ENCODE data around the gene SLC25A11.
A peak's percentile ranks its signal among the peaks of the same experiment; 100 is the strongest.

- TF ChIP-seq MAX (IDR thresholded peaks at IDR 0.05), result peak; percentile 76
- TF ChIP-seq, protein P1, sequence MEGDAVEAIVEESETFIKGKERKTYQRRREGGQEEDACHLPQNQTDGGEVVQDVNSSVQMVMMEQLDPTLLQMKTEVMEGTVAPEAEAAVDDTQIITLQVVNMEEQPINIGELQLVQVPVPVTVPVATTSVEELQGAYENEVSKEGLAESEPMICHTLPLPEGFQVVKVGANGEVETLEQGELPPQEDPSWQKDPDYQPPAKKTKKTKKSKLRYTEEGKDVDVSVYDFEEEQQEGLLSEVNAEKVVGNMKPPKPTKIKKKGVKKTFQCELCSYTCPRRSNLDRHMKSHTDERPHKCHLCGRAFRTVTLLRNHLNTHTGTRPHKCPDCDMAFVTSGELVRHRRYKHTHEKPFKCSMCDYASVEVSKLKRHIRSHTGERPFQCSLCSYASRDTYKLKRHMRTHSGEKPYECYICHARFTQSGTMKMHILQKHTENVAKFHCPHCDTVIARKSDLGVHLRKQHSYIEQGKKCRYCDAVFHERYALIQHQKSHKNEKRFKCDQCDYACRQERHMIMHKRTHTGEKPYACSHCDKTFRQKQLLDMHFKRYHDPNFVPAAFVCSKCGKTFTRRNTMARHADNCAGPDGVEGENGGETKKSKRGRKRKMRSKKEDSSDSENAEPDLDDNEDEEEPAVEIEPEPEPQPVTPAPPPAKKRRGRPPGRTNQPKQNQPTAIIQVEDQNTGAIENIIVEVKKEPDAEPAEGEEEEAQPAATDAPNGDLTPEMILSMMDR (IDR thresholded peaks at IDR 0.05 in 2 of 3, conservative IDR thresholded peaks at IDR 0.05 in 1 of 3; ENCODE audit: borderline replicate concordance in 1 of 3, insufficient read depth in 1 of 3, low read depth in 2 of 3, low read length in 2 of 3), result peak; percentile 67 to 81 (median 74); a peak in 5 of 6 replicates
- TF ChIP-seq POLR2AphosphoS5 (IDR thresholded peaks at IDR 0.05; ENCODE audit: low read depth, low read length), result 0 out of 2 replicates have a peak, but pooled peaks have one; percentile 12
- TF ChIP-seq ZBTB33 (IDR thresholded peaks at IDR 0.05; ENCODE audit: extremely low read depth, insufficient replicate concordance, low read length), result no peak
- TF ChIP-seq, protein P2, sequence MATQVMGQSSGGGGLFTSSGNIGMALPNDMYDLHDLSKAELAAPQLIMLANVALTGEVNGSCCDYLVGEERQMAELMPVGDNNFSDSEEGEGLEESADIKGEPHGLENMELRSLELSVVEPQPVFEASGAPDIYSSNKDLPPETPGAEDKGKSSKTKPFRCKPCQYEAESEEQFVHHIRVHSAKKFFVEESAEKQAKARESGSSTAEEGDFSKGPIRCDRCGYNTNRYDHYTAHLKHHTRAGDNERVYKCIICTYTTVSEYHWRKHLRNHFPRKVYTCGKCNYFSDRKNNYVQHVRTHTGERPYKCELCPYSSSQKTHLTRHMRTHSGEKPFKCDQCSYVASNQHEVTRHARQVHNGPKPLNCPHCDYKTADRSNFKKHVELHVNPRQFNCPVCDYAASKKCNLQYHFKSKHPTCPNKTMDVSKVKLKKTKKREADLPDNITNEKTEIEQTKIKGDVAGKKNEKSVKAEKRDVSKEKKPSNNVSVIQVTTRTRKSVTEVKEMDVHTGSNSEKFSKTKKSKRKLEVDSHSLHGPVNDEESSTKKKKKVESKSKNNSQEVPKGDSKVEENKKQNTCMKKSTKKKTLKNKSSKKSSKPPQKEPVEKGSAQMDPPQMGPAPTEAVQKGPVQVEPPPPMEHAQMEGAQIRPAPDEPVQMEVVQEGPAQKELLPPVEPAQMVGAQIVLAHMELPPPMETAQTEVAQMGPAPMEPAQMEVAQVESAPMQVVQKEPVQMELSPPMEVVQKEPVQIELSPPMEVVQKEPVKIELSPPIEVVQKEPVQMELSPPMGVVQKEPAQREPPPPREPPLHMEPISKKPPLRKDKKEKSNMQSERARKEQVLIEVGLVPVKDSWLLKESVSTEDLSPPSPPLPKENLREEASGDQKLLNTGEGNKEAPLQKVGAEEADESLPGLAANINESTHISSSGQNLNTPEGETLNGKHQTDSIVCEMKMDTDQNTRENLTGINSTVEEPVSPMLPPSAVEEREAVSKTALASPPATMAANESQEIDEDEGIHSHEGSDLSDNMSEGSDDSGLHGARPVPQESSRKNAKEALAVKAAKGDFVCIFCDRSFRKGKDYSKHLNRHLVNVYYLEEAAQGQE (IDR thresholded peaks at IDR 0.05; ENCODE audit: low read depth), result no peak
- TF ChIP-seq EZH2 (IDR thresholded peaks at IDR 0.05), result no peak
- no peak for TF ChIP-seq ZFX (IDR thresholded peaks at IDR 0.05)
- TF ChIP-seq ZNF274 (IDR thresholded peaks at IDR 0.05; ENCODE audit: low read depth, low read length), result no peak
- TF ChIP-seq POLR2A (IDR thresholded peaks at IDR 0.05; ENCODE audit: borderline replicate concordance, extremely low read depth, insufficient read depth, insufficient read length), result no peak
- TF ChIP-seq SRF (IDR thresholded peaks at IDR 0.05; ENCODE audit: low read depth), result no peak
- 0 out of 2 replicates have a peak, but pooled peaks have one; percentile 20 for TF ChIP-seq SIN3A (IDR thresholded peaks at IDR 0.05; ENCODE audit: low read depth)
- no peak for TF ChIP-seq YY1 (IDR thresholded peaks at IDR 0.05; ENCODE audit: extremely low read depth, insufficient replicate concordance, low read depth, low read length)
- no peak for TF ChIP-seq ATF3 (IDR thresholded peaks at IDR 0.05)
- TF ChIP-seq RAD21 (IDR thresholded peaks at IDR 0.05; ENCODE audit: low read depth), result peak; percentile 73
Observed at GRCh38 chr17:4903051-4903818, 36.6 kb downstream of the SLC25A11 start, which contains the start of gene CHRNE.
